ENCODE measurements around the gene SART1.
"Not testable (repeated sequence)": the region's sequence is repeated elsewhere in the genome, so short reads cannot be mapped to it uniquely, and the experiment has no call there.

The SART1 gene

DNA sequence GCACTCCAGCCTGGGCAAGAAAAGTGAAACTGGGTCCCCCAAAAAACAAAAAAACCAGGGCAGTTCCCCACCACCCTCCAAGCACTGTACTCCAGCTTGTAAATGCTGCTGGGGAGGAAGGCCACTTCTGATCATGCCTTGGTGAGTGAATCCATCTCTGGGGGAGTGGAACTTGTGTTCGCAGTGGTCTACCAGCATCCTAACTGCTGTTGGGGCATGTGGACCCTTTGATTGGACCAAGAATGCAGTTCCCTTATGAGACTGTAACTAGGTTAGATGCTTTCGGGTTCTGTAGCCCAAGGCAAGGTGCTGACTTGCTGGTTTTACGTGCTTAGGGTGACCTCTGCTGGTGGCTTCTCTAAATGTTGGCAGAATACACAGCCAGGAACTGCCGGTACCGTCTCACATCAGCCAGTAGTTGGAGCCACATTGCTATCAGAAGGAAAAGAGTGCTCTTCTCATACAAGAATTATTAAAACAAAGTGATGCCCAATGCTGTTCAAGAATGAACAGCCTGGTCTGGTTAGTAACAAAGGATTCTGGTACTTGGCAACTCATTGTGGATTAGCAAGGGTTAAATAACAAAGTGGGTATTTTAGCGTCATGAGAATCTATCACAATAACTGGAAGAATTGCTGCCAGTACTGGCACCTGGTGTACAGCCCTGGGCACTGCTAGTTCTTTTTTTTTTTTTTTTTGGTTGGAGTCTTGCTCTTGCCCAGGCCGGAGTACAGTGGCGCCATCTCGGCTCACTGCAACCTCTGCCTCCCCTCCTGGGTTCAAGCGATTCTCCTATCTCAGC, 27.5 kb downstream of the SART1 start:
- in situ Hi-C loops (cut with MboI; ENCODE audit: low sequenced_read_pairs): loop anchor here (10.0 kb wide), 1 partner anchor 274 kb away; the partner anchor contains the start of gene KAT5

GRCh38 chr11:65992056-65992455, 30.5 kb downstream of the SART1 start:
- in situ Hi-C loops (cut with MboI; ENCODE audit: low sequenced_read_pairs): no loop called here

GRCh38 chr11:65997286-65997685, 35.8 kb downstream of the SART1 start:
- in situ Hi-C loops (cut with MboI; ENCODE audit: low sequenced_read_pairs): no loop called here

- in situ Hi-C loops (cut with MboI; ENCODE audit: low sequenced_read_pairs): no loop called here
Measured at GRCh38 chr11:66001942-66002647, 40.6 kb downstream of the SART1 start, which contains the start of the genes BANF1 and EIF1AD. Gene BANF1 (plus strand): TSS chr11:66002503. CDS start chr11:66003251, 748 bp downstream. Gene EIF1AD (minus strand): TSS chr11:66002157. CDS start chr11:66000389, 1,768 bp downstream.

GRCh38 chr11:66002648-66003225, 41.2 kb downstream of the SART1 start:
- in situ Hi-C loops (cut with MboI; ENCODE audit: low sequenced_read_pairs): no loop called here

DNA sequence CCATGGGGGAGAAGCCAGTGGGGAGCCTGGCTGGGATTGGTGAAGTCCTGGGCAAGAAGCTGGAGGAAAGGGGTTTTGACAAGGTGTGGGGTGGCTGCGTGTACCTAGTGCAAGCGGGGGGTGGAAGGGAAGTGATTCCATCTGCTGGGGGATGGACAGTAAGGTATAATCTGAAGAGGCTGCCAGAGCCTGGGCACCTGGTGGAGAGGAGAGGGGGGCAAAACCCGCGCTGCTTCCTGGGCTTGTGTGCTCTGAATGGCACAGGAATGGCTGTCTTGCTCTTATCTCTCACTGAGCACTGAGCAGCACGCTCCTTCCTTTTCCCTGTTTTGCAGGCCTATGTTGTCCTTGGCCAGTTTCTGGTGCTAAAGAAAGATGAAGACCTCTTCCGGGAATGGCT, 41.8 kb downstream of the SART1 start:
- in situ Hi-C loops (cut with MboI; ENCODE audit: low sequenced_read_pairs): no loop called here

- in situ Hi-C loops (cut with MboI; ENCODE audit: low sequenced_read_pairs): no loop called here
Measured at GRCh38 chr11:66004186-66004585, 42.7 kb downstream of the SART1 start.

- in situ Hi-C loops (cut with MboI; ENCODE audit: low sequenced_read_pairs): no loop called here
Measured at GRCh38 chr11:66006134-66006890, 44.8 kb downstream of the SART1 start.

GRCh38 chr11:66006891-66007176, 45.3 kb downstream of the SART1 start:
- in situ Hi-C loops (cut with MboI; ENCODE audit: low sequenced_read_pairs): no loop called here

GRCh38 chr11:66007201-66007634, 45.7 kb downstream of the SART1 start:
- in situ Hi-C loops (cut with MboI; ENCODE audit: low sequenced_read_pairs): no loop called here

GRCh38 chr11:66008095-66008467, 46.5 kb downstream of the SART1 start:
- in situ Hi-C loops (cut with MboI; ENCODE audit: low sequenced_read_pairs): no loop called here

DNA sequence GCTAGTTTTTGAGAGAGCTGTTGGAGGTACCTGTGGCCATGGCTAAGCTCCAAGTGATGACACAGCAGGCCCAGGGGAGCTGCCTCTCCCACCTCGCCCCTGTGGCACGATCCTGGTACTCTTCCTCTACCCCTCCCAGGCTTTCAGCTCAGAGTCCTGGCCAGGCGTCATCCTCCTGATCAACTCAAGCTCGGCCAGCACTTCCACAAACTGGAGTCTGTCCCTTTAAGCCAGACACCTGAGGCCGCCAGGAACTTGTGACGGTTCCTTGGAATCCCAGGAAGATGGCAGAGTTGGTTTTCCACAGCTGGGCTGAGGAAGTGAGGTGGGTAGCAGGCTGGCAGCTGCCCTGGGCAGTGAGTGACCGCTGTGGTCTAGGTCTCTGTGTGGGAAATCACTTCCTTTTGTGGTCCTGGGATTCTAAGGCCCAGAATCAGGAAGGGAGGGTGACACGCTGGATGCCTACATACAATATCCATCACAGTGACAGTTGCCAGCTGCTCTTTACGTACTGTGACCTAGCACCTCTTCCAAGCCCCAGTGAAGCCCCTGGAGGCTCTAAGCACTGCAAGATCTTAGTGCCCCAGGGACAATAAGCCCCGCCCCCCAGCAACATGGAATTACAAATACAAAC, 47.1 kb downstream of the SART1 start:
- in situ Hi-C loops (cut with MboI; ENCODE audit: low sequenced_read_pairs): no loop called here

- in situ Hi-C loops (cut with MboI; ENCODE audit: low sequenced_read_pairs): not testable (repeated sequence)
Measured at GRCh38 chr11:66010036-66010435, 48.5 kb downstream of the SART1 start.

GRCh38 chr11:66011239-66011784, 49.8 kb downstream of the SART1 start:
- in situ Hi-C loops (cut with MboI; ENCODE audit: low sequenced_read_pairs): no loop called here

DNA sequence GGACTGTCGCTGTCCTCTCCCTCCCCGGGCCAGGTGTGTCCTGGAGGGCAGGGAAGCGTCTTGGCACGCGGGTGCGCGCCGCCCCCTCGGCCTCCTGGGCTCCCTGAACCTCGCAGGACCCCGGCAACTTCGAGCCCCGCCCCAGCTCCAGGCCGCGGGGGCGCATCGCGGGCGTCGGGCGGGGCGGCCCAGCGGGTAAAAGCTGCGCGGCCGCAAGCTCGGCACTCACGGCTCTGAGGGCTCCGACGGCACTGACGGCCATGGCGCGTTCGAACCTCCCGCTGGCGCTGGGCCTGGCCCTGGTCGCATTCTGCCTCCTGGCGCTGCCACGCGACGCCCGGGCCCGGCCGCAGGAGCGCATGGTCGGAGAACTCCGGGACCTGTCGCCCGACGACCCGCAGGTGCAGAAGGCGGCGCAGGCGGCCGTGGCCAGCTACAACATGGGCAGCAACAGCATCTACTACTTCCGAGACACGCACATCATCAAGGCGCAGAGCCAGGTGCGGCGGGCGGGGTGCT, 50.3 kb downstream of the SART1 start, which contains the start of gene CST6:
TSS of gene CST6 (plus strand) at position 224 of the 519 bp plus-strand sequence. CDS start at position 261, 37 bp downstream.
- in situ Hi-C loops (cut with MboI; ENCODE audit: low sequenced_read_pairs): no loop called here

- in situ Hi-C loops (cut with MboI; ENCODE audit: low sequenced_read_pairs): no loop called here
Measured at GRCh38 chr11:66012371-66012945, 50.9 kb downstream of the SART1 start.

DNA sequence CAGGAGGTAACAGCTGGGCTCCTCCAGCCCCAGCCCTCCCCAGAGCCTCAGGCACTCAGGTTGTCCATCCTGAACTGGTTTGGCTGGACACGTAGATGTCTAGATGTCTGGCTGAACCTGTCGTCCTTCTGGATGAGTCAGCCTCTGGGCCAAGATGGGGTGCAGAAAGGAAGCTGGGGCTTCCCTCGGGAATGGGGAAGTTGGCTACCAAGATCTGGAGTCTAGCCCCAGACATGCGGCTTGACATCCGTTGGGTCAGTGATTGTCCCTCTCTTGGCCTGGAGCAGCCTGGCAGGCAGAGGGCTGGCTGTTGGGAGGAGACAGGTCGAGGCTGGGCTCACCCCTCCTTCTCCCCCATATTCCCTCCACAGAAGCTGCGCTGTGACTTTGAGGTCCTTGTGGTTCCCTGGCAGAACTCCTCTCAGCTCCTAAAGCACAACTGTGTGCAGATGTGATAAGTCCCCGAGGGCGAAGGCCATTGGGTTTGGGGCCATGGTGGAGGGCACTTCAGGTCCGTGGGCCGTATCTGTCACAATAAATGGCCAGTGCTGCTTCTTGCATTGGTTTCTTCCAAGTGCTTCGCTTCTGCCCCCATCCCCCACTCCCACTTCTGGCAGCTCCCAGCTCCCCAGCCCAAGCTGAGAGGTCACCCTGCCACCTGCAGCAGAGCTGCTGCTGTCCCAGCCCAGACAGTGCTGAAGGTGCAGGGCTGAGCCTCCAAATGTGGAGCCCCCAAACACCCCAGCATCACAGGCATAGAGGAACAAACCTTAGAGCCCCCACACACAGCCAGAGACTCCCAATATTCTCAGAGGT, 51.6 kb downstream of the SART1 start:
- in situ Hi-C loops (cut with MboI; ENCODE audit: low sequenced_read_pairs): no loop called here

DNA sequence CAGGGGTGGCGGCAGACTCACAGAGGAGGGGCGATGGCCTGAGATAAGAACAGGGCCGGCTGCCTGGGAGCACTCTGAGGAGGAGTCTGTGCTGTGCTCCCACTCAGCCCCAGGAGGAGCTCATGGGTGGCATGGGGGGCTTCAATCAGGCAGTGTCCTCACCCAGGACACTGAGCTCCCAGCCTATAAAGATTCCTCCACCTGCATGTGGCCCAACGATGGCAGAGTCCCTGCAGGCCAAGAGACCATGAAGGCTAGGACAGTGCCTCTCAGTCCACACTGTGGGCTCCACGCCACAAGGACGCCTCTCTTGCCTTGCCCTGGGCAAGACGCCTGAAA, 52.2 kb downstream of the SART1 start:
- in situ Hi-C loops (cut with MboI; ENCODE audit: low sequenced_read_pairs): no loop called here
